Measurements from ENCODE around the gene SECISBP2.

Gene SECISBP2

DNA sequence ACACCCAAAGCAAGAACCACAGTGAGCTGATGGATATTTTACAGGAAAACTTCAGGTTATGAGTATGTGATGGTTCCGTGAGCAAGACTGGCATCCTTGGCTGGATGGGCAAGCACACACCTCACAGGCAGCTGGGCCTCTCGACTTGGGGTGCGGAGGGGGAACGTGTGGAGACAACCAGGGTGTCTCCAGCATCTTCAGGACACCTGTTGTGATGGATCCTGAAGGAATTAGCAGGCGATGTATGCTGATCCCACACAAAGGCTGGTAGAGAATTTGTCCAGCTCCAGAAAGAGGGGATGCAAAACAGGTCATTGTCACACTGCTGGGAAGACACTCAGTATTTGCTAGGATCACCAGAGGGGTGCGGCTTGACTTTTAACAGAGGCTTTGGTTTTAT is 42.7 kb downstream of the SECISBP2 start:
- H3K4me1 ChIP-seq (ENCODE audit: insufficient read depth, low read length, severe bottlenecking), result no peaks in the 10 kb centered on the region
- TF ChIP-seq EZH2 (IDR thresholded peaks at IDR 0.05; ENCODE audit: borderline replicate concordance, low read length), result no peak
- TF ChIP-seq, protein P1, sequence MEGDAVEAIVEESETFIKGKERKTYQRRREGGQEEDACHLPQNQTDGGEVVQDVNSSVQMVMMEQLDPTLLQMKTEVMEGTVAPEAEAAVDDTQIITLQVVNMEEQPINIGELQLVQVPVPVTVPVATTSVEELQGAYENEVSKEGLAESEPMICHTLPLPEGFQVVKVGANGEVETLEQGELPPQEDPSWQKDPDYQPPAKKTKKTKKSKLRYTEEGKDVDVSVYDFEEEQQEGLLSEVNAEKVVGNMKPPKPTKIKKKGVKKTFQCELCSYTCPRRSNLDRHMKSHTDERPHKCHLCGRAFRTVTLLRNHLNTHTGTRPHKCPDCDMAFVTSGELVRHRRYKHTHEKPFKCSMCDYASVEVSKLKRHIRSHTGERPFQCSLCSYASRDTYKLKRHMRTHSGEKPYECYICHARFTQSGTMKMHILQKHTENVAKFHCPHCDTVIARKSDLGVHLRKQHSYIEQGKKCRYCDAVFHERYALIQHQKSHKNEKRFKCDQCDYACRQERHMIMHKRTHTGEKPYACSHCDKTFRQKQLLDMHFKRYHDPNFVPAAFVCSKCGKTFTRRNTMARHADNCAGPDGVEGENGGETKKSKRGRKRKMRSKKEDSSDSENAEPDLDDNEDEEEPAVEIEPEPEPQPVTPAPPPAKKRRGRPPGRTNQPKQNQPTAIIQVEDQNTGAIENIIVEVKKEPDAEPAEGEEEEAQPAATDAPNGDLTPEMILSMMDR (IDR thresholded peaks at IDR 0.05; ENCODE audit: low read length), result no peak
- H3F3A ChIP-seq (ENCODE audit: insufficient read depth, low read length), result no peaks in the 10 kb centered on the region

DNA sequence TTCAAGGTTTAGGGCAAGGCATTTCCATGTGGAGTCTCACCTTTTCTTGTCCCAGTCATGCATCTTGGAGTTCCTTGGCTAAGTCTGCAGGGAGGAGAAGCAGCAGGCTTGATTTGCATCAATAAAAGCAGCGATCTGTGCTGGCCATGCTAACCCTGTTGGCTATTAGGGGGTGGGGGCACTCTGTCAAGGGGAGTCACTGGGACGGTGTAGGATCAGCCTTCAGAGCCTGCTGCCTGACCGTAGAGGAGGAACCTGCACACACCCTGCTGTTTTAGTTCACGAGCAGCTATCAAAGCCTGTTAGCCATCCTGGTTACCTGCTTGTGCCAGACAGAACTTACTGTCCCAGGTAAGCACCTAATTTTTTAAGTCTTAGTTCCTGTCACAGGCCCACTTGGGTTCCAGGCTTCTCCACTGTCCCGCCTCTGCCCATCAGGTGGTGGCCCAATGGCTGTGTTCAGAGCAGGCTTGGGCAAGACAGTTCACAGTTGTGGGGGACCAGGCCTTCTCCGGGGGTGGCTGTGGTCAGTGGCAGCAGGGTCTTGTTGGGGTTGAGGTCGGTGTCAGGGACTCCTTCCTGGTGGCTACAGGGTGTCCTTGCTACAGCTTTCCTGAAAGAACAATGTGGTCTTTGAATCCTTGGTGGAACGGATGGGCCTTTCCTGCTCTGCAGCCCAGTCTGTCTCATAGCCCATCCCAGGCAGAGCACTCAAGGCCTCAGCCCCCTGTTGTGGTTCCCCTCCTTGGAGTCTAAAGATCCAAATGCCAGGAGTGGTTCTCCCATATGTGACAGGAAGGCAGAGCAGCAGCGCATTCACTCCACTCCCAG is 43.7 kb downstream of the SECISBP2 start:
- no peak overlapping the region for H3K27ac ChIP-seq (ENCODE audit: low read depth, low read length, poor library complexity, severe bottlenecking)
- no peaks in the 10 kb centered on the region for H3K9me3 ChIP-seq (ENCODE audit: low read length)
- no peak overlapping the region for H3K9ac ChIP-seq (ENCODE audit: low read length)
- no peaks in the 10 kb centered on the region for H4K20me1 ChIP-seq (ENCODE audit: insufficient read depth, low read length)
- H3K4me1 ChIP-seq (ENCODE audit: insufficient read depth, low read length, severe bottlenecking), result no peaks in the 10 kb centered on the region
- no peak overlapping the region for H3K4me3 ChIP-seq (ENCODE audit: low read depth, low read length, poor library complexity, severe bottlenecking)
- TF ChIP-seq EZH2 (IDR thresholded peaks at IDR 0.05; ENCODE audit: borderline replicate concordance, low read length), result no peak
- TF ChIP-seq, protein P1 (IDR thresholded peaks at IDR 0.05; ENCODE audit: low read length), result no peak
- no peaks in the 10 kb centered on the region for H3K27me3 ChIP-seq (ENCODE audit: insufficient read depth, low read length)
- no peak overlapping the region for H3K4me2 ChIP-seq (ENCODE audit: low read length)
- H3K79me2 ChIP-seq (ENCODE audit: insufficient read depth, low read length), result no peaks in the 10 kb centered on the region
- no peak overlapping the region for H2AFZ ChIP-seq (ENCODE audit: low read length)
- no peaks in the 10 kb centered on the region for H3K9me2 ChIP-seq (ENCODE audit: low read depth, low read length)
- no peaks in the 10 kb centered on the region for H3F3A ChIP-seq (ENCODE audit: insufficient read depth, low read length)
- peaks cover 47% of the 10 kb centered on the region for H3K36me3 ChIP-seq (ENCODE audit: insufficient read depth, low read length)

More for the DNA sequence above, 42.7 kb downstream of the SECISBP2 start:
- no peaks in the 10 kb centered on the region for H4K20me1 ChIP-seq (ENCODE audit: insufficient read depth, low read length)
- no peak overlapping the region for H3K4me3 ChIP-seq (ENCODE audit: low read depth, low read length, poor library complexity, severe bottlenecking)
- H3K9me3 ChIP-seq (ENCODE audit: low read length), result no peaks in the 10 kb centered on the region
- no peak overlapping the region for H3K27ac ChIP-seq (ENCODE audit: low read depth, low read length, poor library complexity, severe bottlenecking)
- peaks cover 57% of the 10 kb centered on the region for H3K36me3 ChIP-seq (ENCODE audit: insufficient read depth, low read length)
- no peak overlapping the region for H3K4me2 ChIP-seq (ENCODE audit: low read length)
- no peaks in the 10 kb centered on the region for H3K9me2 ChIP-seq (ENCODE audit: low read depth, low read length)
- H2AFZ ChIP-seq (ENCODE audit: low read length), result no peak overlapping the region
- H3K9ac ChIP-seq (ENCODE audit: low read length), result no peak overlapping the region
- H3K27me3 ChIP-seq (ENCODE audit: insufficient read depth, low read length), result no peaks in the 10 kb centered on the region
- no peaks in the 10 kb centered on the region for H3K79me2 ChIP-seq (ENCODE audit: insufficient read depth, low read length)

DNA sequence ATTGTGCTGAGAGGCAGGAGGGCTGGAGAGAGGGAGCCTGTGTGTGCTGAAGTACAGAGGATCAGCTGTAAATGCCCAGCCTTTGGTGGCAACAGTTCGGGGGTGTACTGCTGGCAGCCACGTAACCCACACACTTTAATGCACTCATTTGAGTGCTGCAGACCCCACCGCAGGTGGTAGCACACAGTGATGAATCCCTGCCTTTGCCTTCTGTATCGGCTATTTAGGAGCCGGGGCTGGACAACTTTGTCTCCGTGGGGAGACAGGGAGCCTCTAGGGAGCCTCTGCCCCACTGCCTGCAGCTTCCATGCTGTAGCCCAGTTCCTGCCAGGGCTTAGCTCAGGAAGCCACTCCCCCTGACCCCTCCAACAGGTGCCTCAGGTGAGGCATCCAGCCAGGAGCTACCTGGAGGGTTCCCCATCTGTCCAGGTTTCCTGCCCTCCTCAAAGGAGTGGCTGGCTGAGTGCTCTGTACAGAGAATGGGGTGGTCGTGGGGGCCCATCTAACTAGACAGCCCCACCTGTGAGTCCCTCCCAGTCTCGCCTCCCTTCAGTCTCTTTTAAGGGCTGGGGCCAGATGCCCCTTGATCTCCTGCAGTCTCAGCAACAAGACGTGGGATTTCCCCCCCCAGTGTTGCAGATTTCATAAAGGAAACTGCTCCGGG is 44.5 kb downstream of the SECISBP2 start:
- Histone ChIP-seq H4K20me1 (ENCODE audit: insufficient read depth, low read length) (no peaks in the 10 kb centered on the region), H3K9me2 (ENCODE audit: low read depth, low read length) (no peaks in the 10 kb centered on the region), H3K27me3 (ENCODE audit: insufficient read depth, low read length) (no peaks in the 10 kb centered on the region), H3F3A (ENCODE audit: insufficient read depth, low read length) (no peaks in the 10 kb centered on the region), H2AFZ (ENCODE audit: low read length) (no peak overlapping the region), H3K4me1 (ENCODE audit: insufficient read depth, low read length, severe bottlenecking) (no peaks in the 10 kb centered on the region), H3K9me3 (ENCODE audit: low read length) (no peaks in the 10 kb centered on the region), H3K27ac (ENCODE audit: low read depth, low read length, poor library complexity, severe bottlenecking) (no peak overlapping the region), H3K9ac (ENCODE audit: low read length) (no peak overlapping the region), H3K4me2 (ENCODE audit: low read length) (no peak overlapping the region), H3K4me3 (ENCODE audit: low read depth, low read length, poor library complexity, severe bottlenecking) (no peak overlapping the region), H3K36me3 (ENCODE audit: insufficient read depth, low read length) (peaks cover 39% of the 10 kb centered on the region), H3K79me2 (ENCODE audit: insufficient read depth, low read length) (no peaks in the 10 kb centered on the region)
- no peak for TF ChIP-seq EZH2 (IDR thresholded peaks at IDR 0.05; ENCODE audit: borderline replicate concordance, low read length)
- TF ChIP-seq, protein P1 (IDR thresholded peaks at IDR 0.05; ENCODE audit: low read length), result no peak
